Measurements from ENCODE around the gene PDZRN4. TPM values are rescaled to one million over a fixed set of nuclear protein-coding genes. Genes with fewer than 3 reads are reported as not detected.

Gene PDZRN4
- total RNA-seq, 6 donors from 2014 or later, result 0.17 to 1.3 (median 0.61) TPM; not detected in 1

GRCh38 chr12:41619705-41620104 is 431.6 kb downstream of the PDZRN4 start:
- no peaks in the 10 kb centered on the region for H3K4me1 ChIP-seq
- H3K36me3 ChIP-seq, result no peaks in the 10 kb centered on the region
- H3K9me3 ChIP-seq, result no peaks in the 10 kb centered on the region
- TF ChIP-seq, protein P1, sequence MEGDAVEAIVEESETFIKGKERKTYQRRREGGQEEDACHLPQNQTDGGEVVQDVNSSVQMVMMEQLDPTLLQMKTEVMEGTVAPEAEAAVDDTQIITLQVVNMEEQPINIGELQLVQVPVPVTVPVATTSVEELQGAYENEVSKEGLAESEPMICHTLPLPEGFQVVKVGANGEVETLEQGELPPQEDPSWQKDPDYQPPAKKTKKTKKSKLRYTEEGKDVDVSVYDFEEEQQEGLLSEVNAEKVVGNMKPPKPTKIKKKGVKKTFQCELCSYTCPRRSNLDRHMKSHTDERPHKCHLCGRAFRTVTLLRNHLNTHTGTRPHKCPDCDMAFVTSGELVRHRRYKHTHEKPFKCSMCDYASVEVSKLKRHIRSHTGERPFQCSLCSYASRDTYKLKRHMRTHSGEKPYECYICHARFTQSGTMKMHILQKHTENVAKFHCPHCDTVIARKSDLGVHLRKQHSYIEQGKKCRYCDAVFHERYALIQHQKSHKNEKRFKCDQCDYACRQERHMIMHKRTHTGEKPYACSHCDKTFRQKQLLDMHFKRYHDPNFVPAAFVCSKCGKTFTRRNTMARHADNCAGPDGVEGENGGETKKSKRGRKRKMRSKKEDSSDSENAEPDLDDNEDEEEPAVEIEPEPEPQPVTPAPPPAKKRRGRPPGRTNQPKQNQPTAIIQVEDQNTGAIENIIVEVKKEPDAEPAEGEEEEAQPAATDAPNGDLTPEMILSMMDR (IDR thresholded peaks at IDR 0.05), result no peak
- no peak for TF ChIP-seq POLR2A (IDR thresholded peaks at IDR 0.05)
- no peak for TF ChIP-seq POLR2AphosphoS5 (IDR thresholded peaks at IDR 0.05)
- TF ChIP-seq EP300 (IDR thresholded peaks at IDR 0.05), result no peak
- no peaks in the 10 kb centered on the region for H3K27me3 ChIP-seq
- H3K4me3 ChIP-seq, result no peak overlapping the region
- no peak for DNase-seq
- H3K27ac ChIP-seq, result no peak overlapping the region
- ATAC-seq (ENCODE audit: low FRiP score in 2 of 2), result no peak

DNA sequence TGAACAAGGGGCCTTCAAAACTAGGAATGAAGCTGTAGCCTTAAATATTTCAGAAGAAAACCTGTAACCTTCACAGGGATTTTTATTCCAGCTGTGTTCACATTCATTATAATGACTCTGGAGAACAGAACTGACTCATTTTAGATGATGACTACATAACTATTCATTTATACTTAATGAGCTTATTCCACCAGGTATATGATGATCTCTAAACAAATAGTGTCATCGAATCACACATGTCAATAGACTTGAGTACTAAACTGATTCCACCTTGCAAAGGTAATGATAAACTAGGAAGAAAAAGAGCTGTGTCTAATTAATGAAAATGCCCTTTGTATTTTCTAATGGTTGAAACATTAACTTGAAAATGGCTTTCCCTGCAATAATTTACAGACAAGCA is 433.2 kb downstream of the PDZRN4 start:
- TF ChIP-seq, protein P1 (IDR thresholded peaks at IDR 0.05), result no peak
- TF ChIP-seq POLR2AphosphoS5 (IDR thresholded peaks at IDR 0.05) (no peak), EP300 (IDR thresholded peaks at IDR 0.05) (no peak), POLR2A (IDR thresholded peaks at IDR 0.05) (no peak)
- Histone ChIP-seq H3K27ac (no peak overlapping the region), H3K4me1 (no peaks in the 10 kb centered on the region), H3K9me3 (no peaks in the 10 kb centered on the region), H3K27me3 (no peaks in the 10 kb centered on the region), H3K36me3 (no peaks in the 10 kb centered on the region), H3K4me3 (no peak overlapping the region)
- WGBS, 2 donors, result 84 to 86% methylated on average over 1 of the region's 1 CpG
- ATAC-seq (ENCODE audit: low FRiP score in 2 of 2), result no peak
- DNase-seq, result no peak
